ENCODE data around the gene BRIP1. TPM values are rescaled to one million over a fixed set of nuclear protein-coding genes. Genes with fewer than 3 reads are reported as not detected.

BRIP1 gene
- total and polyA plus RNA-seq, 5 donors, result 0.05 to 0.41 (median 0.20) TPM; not detected in 1

- DNase-seq, result no peak
- no peak for ATAC-seq
- no peaks in the 10 kb centered on the region for H3K27me3 ChIP-seq (ENCODE audit: control insufficient read depth, insufficient read depth)
- no peaks in the 10 kb centered on the region for H3K4me1 ChIP-seq (ENCODE audit: control insufficient read depth, insufficient read depth, low read length)
- H3K27ac ChIP-seq (ENCODE audit: low read length), result no peak overlapping the region
- no peak overlapping the region for H3K4me3 ChIP-seq (ENCODE audit: low read length)
- intact Hi-C loops (cut with DNase I), result loop anchor here in 1 of 4 donors (10.0 kb wide), 1 partner anchor 346 kb away; no protein-coding TSS in a partner anchor
- H3K9me3 ChIP-seq (ENCODE audit: control insufficient read depth, low read length), result no peaks in the 10 kb centered on the region
Observed at GRCh38 chr17:61739002-61739401, 124.3 kb downstream of the BRIP1 start.

GRCh38 chr17:61738249-61738648, 125.1 kb downstream of the BRIP1 start:
- Histone ChIP-seq H3K4me3 (ENCODE audit: low read length) (no peak overlapping the region), H3K9me3 (ENCODE audit: control insufficient read depth, low read length) (no peaks in the 10 kb centered on the region), H3K4me1 (ENCODE audit: control insufficient read depth, insufficient read depth, low read length) (no peaks in the 10 kb centered on the region), H3K27me3 (ENCODE audit: control insufficient read depth, insufficient read depth) (no peaks in the 10 kb centered on the region), H3K27ac (ENCODE audit: low read length) (no peak overlapping the region)
- DNase-seq, result no peak
- intact Hi-C loops (cut with DNase I), result loop anchor here in 1 of 4 donors (10.0 kb wide), 1 partner anchor 347 kb away; no protein-coding TSS in a partner anchor
- ATAC-seq, result no peak

- no peak overlapping the region for H3K27ac ChIP-seq (ENCODE audit: low read length)
- H3K27me3 ChIP-seq (ENCODE audit: control insufficient read depth, insufficient read depth), result no peaks in the 10 kb centered on the region
- DNase-seq (no peak), ATAC-seq (no peak)
- over 99% methylated on average over 4 of the region's 4 CpGs for WGBS
- H3K4me1 ChIP-seq (ENCODE audit: control insufficient read depth, insufficient read depth, low read length), result no peaks in the 10 kb centered on the region
- H3K4me3 ChIP-seq (ENCODE audit: low read length), result no peak overlapping the region
- intact Hi-C loops (cut with DNase I), result loop anchor here in 1 of 4 donors (10.0 kb wide), 1 partner anchor 347 kb away; no protein-coding TSS in a partner anchor
- no peaks in the 10 kb centered on the region for H3K9me3 ChIP-seq (ENCODE audit: control insufficient read depth, low read length)
Observed at GRCh38 chr17:61737820-61738219, 125.5 kb downstream of the BRIP1 start.

GRCh38 chr17:61736438-61736837, 126.9 kb downstream of the BRIP1 start:
- H3K4me1 ChIP-seq (ENCODE audit: control insufficient read depth, insufficient read depth, low read length), result no peaks in the 10 kb centered on the region
- H3K27me3 ChIP-seq (ENCODE audit: control insufficient read depth, insufficient read depth), result no peaks in the 10 kb centered on the region
- DNase-seq (no peak), ATAC-seq (no peak)
- H3K9me3 ChIP-seq (ENCODE audit: control insufficient read depth, low read length), result no peaks in the 10 kb centered on the region
- no peak overlapping the region for H3K4me3 ChIP-seq (ENCODE audit: low read length)
- H3K27ac ChIP-seq (ENCODE audit: low read length), result no peak overlapping the region
- intact Hi-C loops (cut with DNase I), result loop anchor here in 1 of 4 donors (10.0 kb wide), 1 partner anchor 348 kb away; no protein-coding TSS in a partner anchor

GRCh38 chr17:61735807-61736206, 127.5 kb downstream of the BRIP1 start:
- intact Hi-C loops (cut with DNase I), result loop anchor here in 1 of 4 donors (10.0 kb wide), 1 partner anchor 349 kb away; no protein-coding TSS in a partner anchor
- H3K4me1 ChIP-seq (ENCODE audit: control insufficient read depth, insufficient read depth, low read length), result no peaks in the 10 kb centered on the region
- no peaks in the 10 kb centered on the region for H3K9me3 ChIP-seq (ENCODE audit: control insufficient read depth, low read length)
- no peak for ATAC-seq
- 96% methylated on average over 2 of the region's 2 CpGs for WGBS
- H3K4me3 ChIP-seq (ENCODE audit: low read length), result no peak overlapping the region
- DNase-seq, result no peak
- no peaks in the 10 kb centered on the region for H3K27me3 ChIP-seq (ENCODE audit: control insufficient read depth, insufficient read depth)
- H3K27ac ChIP-seq (ENCODE audit: low read length), result no peak overlapping the region

GRCh38 chr17:61734466-61734865, 128.9 kb downstream of the BRIP1 start:
- Histone ChIP-seq H3K4me1 (ENCODE audit: control insufficient read depth, insufficient read depth, low read length) (no peaks in the 10 kb centered on the region), H3K4me3 (ENCODE audit: low read length) (no peak overlapping the region), H3K9me3 (ENCODE audit: control insufficient read depth, low read length) (no peaks in the 10 kb centered on the region), H3K27ac (ENCODE audit: low read length) (no peak overlapping the region), H3K27me3 (ENCODE audit: control insufficient read depth, insufficient read depth) (no peaks in the 10 kb centered on the region)
- intact Hi-C loops (cut with DNase I), result loop anchor here in 1 of 4 donors (10.0 kb wide), 1 partner anchor 350 kb away; no protein-coding TSS in a partner anchor
- DNase-seq, result no peak
- no peak for ATAC-seq

DNA sequence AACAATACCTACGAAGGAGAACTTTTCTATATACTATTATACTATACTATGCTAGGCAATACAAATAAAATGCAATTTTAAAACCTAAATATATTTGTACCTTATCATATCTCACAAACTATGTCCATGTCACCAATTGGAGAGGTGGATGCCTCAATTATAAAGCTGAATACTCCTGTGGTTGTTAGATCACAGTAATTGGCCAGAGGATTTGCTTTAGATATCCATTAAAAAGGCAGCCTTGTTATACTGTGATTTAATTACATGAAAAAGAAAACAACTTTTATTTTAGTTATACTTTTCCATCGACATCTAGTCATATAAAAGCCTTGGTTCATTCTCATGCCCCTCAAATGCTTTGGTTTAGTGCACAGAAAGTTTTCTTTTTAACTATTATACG, 129.3 kb downstream of the BRIP1 start:
- H3K27ac ChIP-seq (ENCODE audit: low read length), result no peak overlapping the region
- H3K4me3 ChIP-seq (ENCODE audit: low read length), result no peak overlapping the region
- no peaks in the 10 kb centered on the region for H3K27me3 ChIP-seq (ENCODE audit: control insufficient read depth, insufficient read depth)
- intact Hi-C loops (cut with DNase I), result loop anchor here in 1 of 4 donors (10.0 kb wide), 1 partner anchor 351 kb away; no protein-coding TSS in a partner anchor
- no peak for DNase-seq
- H3K9me3 ChIP-seq (ENCODE audit: control insufficient read depth, low read length), result no peaks in the 10 kb centered on the region
- WGBS, result 95% methylated on average over 3 of the region's 3 CpGs
- no peak for ATAC-seq
- no peaks in the 10 kb centered on the region for H3K4me1 ChIP-seq (ENCODE audit: control insufficient read depth, insufficient read depth, low read length)

DNA sequence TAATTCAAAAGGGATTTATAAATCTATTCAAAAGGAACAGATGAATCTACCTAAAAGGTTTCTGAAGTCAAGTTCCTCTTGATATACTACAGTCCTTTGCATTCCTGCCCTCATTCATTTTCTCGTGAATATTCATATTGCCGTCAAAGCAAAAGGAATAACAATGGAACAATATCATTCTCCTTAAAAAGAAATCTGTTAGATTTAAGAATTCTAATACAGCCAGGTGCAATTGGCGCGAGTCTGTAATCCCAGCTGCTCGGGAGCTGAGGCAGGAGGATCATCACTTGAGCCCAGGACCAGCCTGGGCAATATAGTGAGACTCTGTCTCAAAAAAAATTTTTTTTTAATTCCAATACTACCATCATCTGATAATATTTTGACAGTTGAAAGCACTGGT, 130.3 kb downstream of the BRIP1 start:
- intact Hi-C loops (cut with DNase I), result loop anchor here in 1 of 4 donors (10.0 kb wide), 1 partner anchor 352 kb away; no protein-coding TSS in a partner anchor

GRCh38 chr17:61732169-61732568, 131.2 kb downstream of the BRIP1 start:
- DNase-seq (no peak), ATAC-seq (no peak)
- Histone ChIP-seq H3K9me3 (ENCODE audit: control insufficient read depth, low read length) (no peaks in the 10 kb centered on the region), H3K27me3 (ENCODE audit: control insufficient read depth, insufficient read depth) (no peaks in the 10 kb centered on the region), H3K4me3 (ENCODE audit: low read length) (no peak overlapping the region), H3K27ac (ENCODE audit: low read length) (no peak overlapping the region), H3K4me1 (ENCODE audit: control insufficient read depth, insufficient read depth, low read length) (no peaks in the 10 kb centered on the region)
- intact Hi-C loops (cut with DNase I), result loop anchor here in 1 of 4 donors (10.0 kb wide), 1 partner anchor 353 kb away; no protein-coding TSS in a partner anchor
- 76% methylated on average over 3 of the region's 3 CpGs for WGBS

More for the DNA sequence above, 130.3 kb downstream of the BRIP1 start:
- ATAC-seq, result no peak
- no peak for DNase-seq
- no peaks in the 10 kb centered on the region for H3K27me3 ChIP-seq (ENCODE audit: control insufficient read depth, insufficient read depth)
- H3K27ac ChIP-seq (ENCODE audit: low read length), result no peak overlapping the region
- 97% methylated on average over 5 of the region's 5 CpGs for WGBS
- no peaks in the 10 kb centered on the region for H3K4me1 ChIP-seq (ENCODE audit: control insufficient read depth, insufficient read depth, low read length)
- H3K4me3 ChIP-seq (ENCODE audit: low read length), result no peak overlapping the region
- no peaks in the 10 kb centered on the region for H3K9me3 ChIP-seq (ENCODE audit: control insufficient read depth, low read length)

GRCh38 chr17:61731330-61731729, 132.0 kb downstream of the BRIP1 start:
- Histone ChIP-seq H3K4me1 (ENCODE audit: control insufficient read depth, insufficient read depth, low read length) (no peaks in the 10 kb centered on the region), H3K27me3 (ENCODE audit: control insufficient read depth, insufficient read depth) (no peaks in the 10 kb centered on the region), H3K4me3 (ENCODE audit: low read length) (no peak overlapping the region), H3K27ac (ENCODE audit: low read length) (no peak overlapping the region), H3K9me3 (ENCODE audit: control insufficient read depth, low read length) (no peaks in the 10 kb centered on the region)
- ATAC-seq (no peak), DNase-seq (no peak)
- intact Hi-C loops (cut with DNase I), result loop anchor here in 1 of 4 donors (10.0 kb wide), 1 partner anchor 353 kb away; no protein-coding TSS in a partner anchor

GRCh38 chr17:61729690-61730268, 133.5 kb downstream of the BRIP1 start:
- 76% methylated on average over 5 of the region's 5 CpGs for WGBS

More at GRCh38 chr17:61729690-61730268, 133.5 kb downstream of the BRIP1 start:
- intact Hi-C loops (cut with DNase I), result loop anchor here in 1 of 4 donors (10.0 kb wide), 1 partner anchor 355 kb away; no protein-coding TSS in a partner anchor
- Histone ChIP-seq H3K27ac (ENCODE audit: low read length) (no peak overlapping the region), H3K9me3 (ENCODE audit: control insufficient read depth, low read length) (no peaks in the 10 kb centered on the region), H3K27me3 (ENCODE audit: control insufficient read depth, insufficient read depth) (no peaks in the 10 kb centered on the region), H3K4me3 (ENCODE audit: low read length) (no peak overlapping the region), H3K4me1 (ENCODE audit: control insufficient read depth, insufficient read depth, low read length) (no peaks in the 10 kb centered on the region)
- no peak for DNase-seq
- ATAC-seq, result no peak
